HG03457 (cell line): ENCODE measurements around the gene GRB10.
"Not testable (repeated sequence)": the region's sequence is repeated elsewhere in the genome, so short reads cannot be mapped to it uniquely, and the experiment has no call there.

ENCODE experiments used
- ATAC-seq: cut with Tn5 transposase; IDR thresholded peaks from one replicate; pipeline ENCODE4 v1.9.1; 2021; ENCODE audit warnings: moderate number of reproducible peaks; ENCODE audit not compliant: unreplicated experiment

Gene GRB10

GRCh38 chr7:50558294-50559053 is 224.2 kb downstream of the GRB10 start:
- no peak for ATAC-seq

- no peak for ATAC-seq
These were observed 225.6 kb downstream of the GRB10 start for GRCh38 chr7:50557099-50557498.

GRCh38 chr7:50556247-50556991 is 226.3 kb downstream of the GRB10 start:
- no peak for ATAC-seq

- ATAC-seq = no peak
These were observed 227.0 kb downstream of the GRB10 start for GRCh38 chr7:50555594-50556140.

GRCh38 chr7:50554431-50555322 is 228.0 kb downstream of the GRB10 start:
- no peak for ATAC-seq

- no peak for ATAC-seq
These were observed 228.7 kb downstream of the GRB10 start for GRCh38 chr7:50553973-50554372.

GRCh38 chr7:50552921-50553320 is 229.8 kb downstream of the GRB10 start:
- no peak for ATAC-seq

- ATAC-seq = no peak
These were observed 230.6 kb downstream of the GRB10 start for GRCh38 chr7:50552139-50552538.

- not testable (repeated sequence) for ATAC-seq
These were observed 237.1 kb downstream of the GRB10 start for GRCh38 chr7:50545613-50546012.

- no peak for ATAC-seq
These were observed 237.7 kb downstream of the GRB10 start for GRCh38 chr7:50544992-50545391.

- ATAC-seq = no peak
These were observed 238.8 kb downstream of the GRB10 start for GRCh38 chr7:50543776-50544442.

- no peak for ATAC-seq
These were observed 240.6 kb downstream of the GRB10 start for GRCh38 chr7:50542132-50542531.

GRCh38 chr7:50540785-50541579 is 241.7 kb downstream of the GRB10 start:
- no peak for ATAC-seq
